B cell (primary cell): ENCODE results near the gene GPC3.

Experiments
- CTCF ChIP-seq: fragments of 200-600 bp; IDR thresholded peaks from one replicate; pipeline ENCODE4 v1.8.0; 2022; ENCODE audit warnings: antibody characterized with exemption, mild to moderate bottlenecking
- EZH2 ChIP-seq: IDR thresholded peaks from 2 replicates; pipeline ENCODE4 v1.6.1; 2012; ENCODE audit warnings: borderline replicate concordance, low read depth, mild to moderate bottlenecking, moderate library complexity, low read length; ENCODE audit not compliant: insufficient read depth, poor library complexity, severe bottlenecking

- TF ChIP-seq CTCF (no peak), EZH2 (no peak)
These were observed 46.9 kb downstream of the GPC3 start for GRCh38 chrX:133938530-133938929.
